Spleen (tissue), 11 donors: Measurements from ENCODE around the gene CDR2. TPM values are rescaled to one million over a fixed set of nuclear protein-coding genes. Genes with fewer than 3 reads are reported as not detected.

ENCODE experiments used
- DNase-seq: peaks from one replicate; pipeline ENCODE4 v3.0.0-alpha.2; 2020
- H3K27ac ChIP-seq, 8 donors: fragments of 200-600 bp; sonication (generic) in 7 of 8; 1 replicate in 4 of 8; 2 replicates in 4 of 8; pipeline versions ENCODE4 v1.5.0 to v1.8.0; 2016 to 2021; ENCODE audit warnings: inconsistent platforms in 4 of 8, mild to moderate bottlenecking in 4 of 8, moderate library complexity in 1 of 8
- H3K27me3 ChIP-seq, 7 donors: fragments of 200-600 bp; sonication (generic) in 6 of 7; replicated peaks in 1 of 7; 1 replicate in 4 of 7; 2 replicates in 3 of 7; pipeline versions ENCODE4 v1.5.0 to v1.8.0; 2016 to 2021; ENCODE audit warnings: inconsistent platforms in 3 of 7, mild to moderate bottlenecking in 1 of 7
- H3K36me3 ChIP-seq, 6 donors: fragments of 200-600 bp; sonication (generic) in 5 of 6; 1 replicate in 4 of 6; 2 replicates in 2 of 6; pipeline versions ENCODE4 v1.5.0 to v1.8.0; 2016 to 2021; ENCODE audit warnings: inconsistent platforms in 2 of 6
- H3K4me1 ChIP-seq, 6 donors: fragments of 200-600 bp; sonication (generic) in 5 of 6; 1 replicate in 3 of 6; 2 replicates in 3 of 6; pipeline versions ENCODE4 v1.5.0 to v1.8.0; 2016 to 2021; ENCODE audit warnings: inconsistent platforms in 3 of 6
- H3K4me3 ChIP-seq, 8 donors: fragments of 200-600 bp; sonication (generic) in 7 of 8; 1 replicate in 4 of 8; 2 replicates in 4 of 8; pipeline versions ENCODE4 v1.5.0 to v1.8.0; 2016 to 2021; ENCODE audit warnings: inconsistent platforms in 4 of 8, mild to moderate bottlenecking in 4 of 8, moderate library complexity in 2 of 8
- H3K9me3 ChIP-seq, 8 donors: fragments of 200-600 bp; sonication (generic) in 7 of 8; 1 replicate in 4 of 8; 2 replicates in 4 of 8; pipeline versions ENCODE4 v1.5.0 to v1.8.0; 2016 to 2021; ENCODE audit warnings: inconsistent platforms in 4 of 8
- POLR2A ChIP-seq, 3 donors: fragments of 450-650 bp; IDR thresholded peaks; one replicate each; pipeline ENCODE4 v1.5.1; 2017; ENCODE audit warnings: antibody characterized with exemption in 3 of 3, mild to moderate bottlenecking in 1 of 3
- POLR2AphosphoS5 ChIP-seq, 3 donors: sonication (generic); formaldehyde crosslinking; IDR thresholded peaks; one replicate each; pipeline ENCODE4 v1.5.1; 2017; ENCODE audit warnings: antibody characterized with exemption in 3 of 3
- WGBS, 5 donors: extraction: QIAGEN DNeasy Blood & Tissue Kit in 3 of 5; methylation state at CpG; one replicate each; pipeline versions ENCODE4 v1.1.5 to v1.1.7; 2013 to 2018; 5-methylcytosine and 5-hydroxymethylcytosine counted together
- intact Hi-C: fragments of 100-400 bp; cut with DNase I; formaldehyde crosslinking; loops from one replicate; pipeline ENCODE4 v1.15.0; 2023; ENCODE audit warnings: low total_unique reads
- polyA plus RNA-seq, 3 donors: library from polyadenylated mRNA; stranded (reverse); fragments of 200-250 nt; gene quantifications; one replicate each; pipeline ENCODE4 v1.2.1, GENCODE V29; 2013
- total RNA-seq, 7 donors: library from RNA; depleted of rRNA in 3 of 7; stranded (reverse); fragments of >200 nt in 3 of 7; fragmentation: NEBNext Ultra II Directional in 4 of 7; extraction: Animal tissue kit (Norgen Biotek cat#: 25700) in 4 of 7; gene quantifications; one replicate each; pipeline versions ENCODE4 v1.1.0 to v1.2.1, GENCODE V29; 2016 to 2021
- TF ChIP-seq, protein P1 (sequence below), 11 experiments: fragments of 200-600 bp in 7 of 11; fragments of 450-650 bp in 4 of 11; sonication (generic) in 4 of 11; IDR thresholded peaks in 8 of 11; conservative IDR thresholded peaks in 3 of 11; 1 replicate in 7 of 11; 2 replicates in 4 of 11; pipeline versions ENCODE4 v1.4.0 to v1.8.0; 2016 to 2021; ENCODE audit warnings: antibody characterized with exemption in 11 of 11, inconsistent platforms in 4 of 11, mild to moderate bottlenecking in 1 of 11
- donor health status: healthy with polysubstance abuse.
- donor health status: DM: no; HTN: no; CAD: no; lungs with moderate emphysema.
- donor health status: DM: no; HTN: no; CAD: no.
- donor health status: Bipolar disorder and iron deficiency.
- donor health status: healthy.
- donor health status: DM: no; HTN: no; CAD: no.
- donor health status: DM: yes; HTN: yes; CAD: no.

Gene CDR2
- total and polyA plus RNA-seq, 10 donors: 7.7 to 33.4 (median 23.6) TPM

DNA sequence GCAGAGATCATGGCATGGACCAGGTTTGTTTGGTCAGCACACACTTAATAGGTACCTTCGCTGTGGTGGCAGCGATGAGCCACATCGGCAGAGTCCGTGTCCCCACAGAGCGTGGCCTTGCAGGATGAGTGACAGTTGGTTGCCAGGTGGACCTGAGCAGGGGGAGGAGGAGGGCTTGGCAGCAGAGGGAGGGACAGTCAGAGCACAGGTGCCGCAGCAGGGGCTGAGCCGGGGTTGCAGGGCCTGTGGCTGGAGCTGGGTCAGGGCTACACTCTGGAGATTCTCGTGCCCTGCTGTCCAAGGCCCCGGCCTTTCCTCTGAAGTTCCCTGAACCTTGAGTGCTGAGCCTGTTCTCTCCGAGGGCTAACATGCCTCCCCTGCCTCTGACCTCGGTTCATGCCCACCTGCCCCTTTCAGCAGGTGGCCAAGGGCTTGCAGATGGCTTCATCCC lies 52.4 kb downstream of the CDR2 start:
- WGBS, 5 donors: 86 to 98% (median 96%) methylated on average over 7 to 11 of the region's 11 CpGs
- Histone ChIP-seq H3K9me3 (no peaks in the 10 kb centered on the region), H3K27me3 (no peaks in the 10 kb centered on the region), H3K36me3 (peaks cover 0 to 100% (median 86%) of the 10 kb centered on the region in 6 donors), H3K27ac (no peak overlapping the region), H3K4me3 (no peak overlapping the region), H3K4me1 (peaks cover 0 to 14% (median 4%) of the 10 kb centered on the region in 6 donors)
- no peak for DNase-seq
- no peak for TF ChIP-seq POLR2A (IDR thresholded peaks at IDR 0.05)
- TF ChIP-seq, protein P1, sequence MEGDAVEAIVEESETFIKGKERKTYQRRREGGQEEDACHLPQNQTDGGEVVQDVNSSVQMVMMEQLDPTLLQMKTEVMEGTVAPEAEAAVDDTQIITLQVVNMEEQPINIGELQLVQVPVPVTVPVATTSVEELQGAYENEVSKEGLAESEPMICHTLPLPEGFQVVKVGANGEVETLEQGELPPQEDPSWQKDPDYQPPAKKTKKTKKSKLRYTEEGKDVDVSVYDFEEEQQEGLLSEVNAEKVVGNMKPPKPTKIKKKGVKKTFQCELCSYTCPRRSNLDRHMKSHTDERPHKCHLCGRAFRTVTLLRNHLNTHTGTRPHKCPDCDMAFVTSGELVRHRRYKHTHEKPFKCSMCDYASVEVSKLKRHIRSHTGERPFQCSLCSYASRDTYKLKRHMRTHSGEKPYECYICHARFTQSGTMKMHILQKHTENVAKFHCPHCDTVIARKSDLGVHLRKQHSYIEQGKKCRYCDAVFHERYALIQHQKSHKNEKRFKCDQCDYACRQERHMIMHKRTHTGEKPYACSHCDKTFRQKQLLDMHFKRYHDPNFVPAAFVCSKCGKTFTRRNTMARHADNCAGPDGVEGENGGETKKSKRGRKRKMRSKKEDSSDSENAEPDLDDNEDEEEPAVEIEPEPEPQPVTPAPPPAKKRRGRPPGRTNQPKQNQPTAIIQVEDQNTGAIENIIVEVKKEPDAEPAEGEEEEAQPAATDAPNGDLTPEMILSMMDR (IDR thresholded peaks at IDR 0.05 in 8 of 11, conservative IDR thresholded peaks at IDR 0.05 in 3 of 11): no peak
- peak in 1 of 3 donors; percentile 19 for TF ChIP-seq POLR2AphosphoS5 (IDR thresholded peaks at IDR 0.05)
- intact Hi-C loops: loop anchor here (10.0 kb wide), 1 partner anchor 1167 kb away; the partner anchor contains the start of genes DNAH3 and LDAF1

DNA sequence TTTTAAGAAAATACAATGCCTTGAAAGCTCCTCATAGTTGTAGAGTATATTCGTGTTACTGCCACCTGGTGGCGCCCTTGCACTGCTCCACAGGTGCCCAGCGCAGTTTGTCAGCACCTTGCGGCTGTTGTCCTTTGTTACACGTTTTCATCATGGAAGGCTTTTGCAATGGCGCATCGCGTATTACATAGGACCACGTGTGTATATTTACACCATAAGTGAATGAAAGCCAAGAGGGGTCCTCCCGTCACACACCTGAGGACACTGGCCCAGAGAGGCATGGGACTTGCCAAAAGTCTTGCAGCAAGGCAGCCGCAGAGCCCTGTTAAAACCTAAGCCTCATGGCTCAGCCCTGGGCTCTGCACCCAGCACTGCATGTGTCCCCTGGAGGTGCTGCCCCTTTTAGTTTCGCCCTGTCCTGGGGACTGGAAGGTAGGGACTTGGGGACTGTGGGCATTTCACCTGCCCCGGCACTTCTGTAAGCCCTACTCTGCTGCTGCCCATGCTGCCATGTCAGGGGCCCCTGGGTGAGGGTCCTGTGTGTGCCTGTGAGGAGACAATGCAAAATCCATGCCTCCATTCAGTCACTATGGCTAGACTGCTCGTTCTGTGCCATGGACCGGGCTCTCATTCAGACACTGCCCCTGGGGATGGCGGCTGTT lies 52.9 kb downstream of the CDR2 start:
- Histone ChIP-seq H3K4me3 (no peak overlapping the region), H3K27me3 (no peaks in the 10 kb centered on the region), H3K36me3 (peaks cover 0 to 100% (median 86%) of the 10 kb centered on the region in 6 donors), H3K27ac (no peak overlapping the region), H3K9me3 (no peaks in the 10 kb centered on the region), H3K4me1 (peaks cover 0 to 14% (median 4%) of the 10 kb centered on the region in 6 donors)
- DNase-seq: peak; percentile 89
- TF ChIP-seq POLR2A (IDR thresholded peaks at IDR 0.05) (no peak), POLR2AphosphoS5 (IDR thresholded peaks at IDR 0.05) (peak in 2 of 3 donors; percentile 38 to 56)
- TF ChIP-seq, protein P1 (IDR thresholded peaks at IDR 0.05 in 8 of 11, conservative IDR thresholded peaks at IDR 0.05 in 3 of 11): peak; percentile 74 to 91 (median 85)
- WGBS, 5 donors: 40 to 61% (median 54%) methylated on average over 13 to 16 of the region's 16 CpGs
- intact Hi-C loops: loop anchor here (10.0 kb wide), 1 partner anchor 1167 kb away; the partner anchor contains the start of genes DNAH3 and LDAF1

DNA sequence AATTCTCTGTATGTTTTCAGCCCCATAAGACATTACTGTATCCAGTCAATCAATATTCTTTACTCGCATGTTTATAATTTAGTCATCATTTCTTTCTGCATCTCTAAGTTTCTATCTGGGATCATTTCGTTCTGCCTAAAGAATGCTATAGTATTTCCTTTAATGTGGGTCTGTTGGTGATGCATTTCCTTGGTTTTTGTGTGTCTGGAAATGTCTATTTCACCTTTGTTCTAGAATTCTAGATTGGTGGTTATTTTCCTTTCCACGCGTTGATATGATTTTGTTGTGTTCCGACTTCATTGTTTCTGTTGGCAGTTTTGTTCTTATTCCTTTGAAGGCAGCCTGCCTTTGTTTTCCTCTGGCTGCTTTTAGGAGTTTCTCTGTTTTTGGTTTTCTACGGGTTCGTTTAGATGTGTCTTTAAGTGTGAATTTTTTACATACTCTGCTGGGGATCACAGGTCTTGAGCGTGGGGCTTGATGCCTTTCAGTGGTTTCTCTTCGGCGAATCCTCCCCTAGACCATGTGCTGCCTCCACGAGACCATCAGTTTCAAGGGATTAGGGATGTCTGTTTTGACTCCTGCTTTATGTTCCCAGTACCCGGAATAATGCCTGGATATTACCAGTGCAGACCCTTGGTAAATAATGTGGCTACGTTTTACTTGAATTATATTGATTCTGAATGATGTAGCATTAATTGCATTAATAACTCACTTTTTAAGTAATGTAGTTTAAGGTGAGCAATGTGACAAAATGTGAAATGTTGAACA lies 53.7 kb downstream of the CDR2 start:
- Histone ChIP-seq H3K27ac (no peak overlapping the region), H3K4me3 (no peak overlapping the region), H3K27me3 (no peaks in the 10 kb centered on the region), H3K4me1 (peaks cover 0 to 14% (median 4%) of the 10 kb centered on the region in 6 donors), H3K36me3 (peaks cover 0 to 100% (median 86%) of the 10 kb centered on the region in 6 donors), H3K9me3 (no peaks in the 10 kb centered on the region)
- intact Hi-C loops: loop anchor here (10.0 kb wide), 1 partner anchor 1166 kb away; the partner anchor contains the start of genes DNAH3 and LDAF1
- 83 to 90% (median 88%) methylated on average over 13 of the region's 13 CpGs for WGBS, 5 donors
- no peak for DNase-seq
- TF ChIP-seq POLR2A (IDR thresholded peaks at IDR 0.05) (no peak), POLR2AphosphoS5 (IDR thresholded peaks at IDR 0.05) (no peak)
- TF ChIP-seq, protein P1 (IDR thresholded peaks at IDR 0.05 in 8 of 11, conservative IDR thresholded peaks at IDR 0.05 in 3 of 11): no peak
